Stimulated activated naive CD8-positive, alpha-beta T cell treated with anti-CD3 and anti-CD28 coated beads, Interleukin-15, amount 100 ng/mL, for 72 hours (primary cell): ENCODE results near the gene MGMT.

Experiments
- ATAC-seq: fragments of 150-1000 bp; cut with Tn5 transposase; 2 replicates; pipeline ENCODE4 v1.10.0; 2021; ENCODE audit warnings: mild to moderate bottlenecking, moderate library complexity
- DNase-seq, 2 donors: peaks; one replicate each; pipeline ENCODE4 v3.0.0; 2021 to 2022
- H3K27ac Mint-ChIP-seq, 2 donors: one replicate each; pipeline ENCODE4 v1.8.0; 2022; ENCODE audit warnings: mild to moderate bottlenecking in 2 of 2, mixed read lengths in 2 of 2, moderate library complexity in 2 of 2
- H3K27me3 Mint-ChIP-seq: one replicate; pipeline ENCODE4 v1.8.0; 2022; ENCODE audit warnings: mixed read lengths
- H3K4me1 Mint-ChIP-seq: one replicate; pipeline ENCODE4 v1.8.0; 2022; ENCODE audit warnings: mild to moderate bottlenecking, mixed read lengths
- H3K4me3 Mint-ChIP-seq, 2 donors: one replicate each; pipeline ENCODE4 v1.8.0; 2022; ENCODE audit warnings: mild to moderate bottlenecking in 2 of 2, mixed read lengths in 2 of 2, moderate library complexity in 1 of 2
- H3K9me3 Mint-ChIP-seq, 2 donors: one replicate each; pipeline ENCODE4 v1.8.0; 2022; ENCODE audit warnings: mixed read lengths in 2 of 2

The MGMT gene

GRCh38 chr10:129768437-129769355 is 301.7 kb downstream of the MGMT start:
- ATAC-seq (no peak), DNase-seq (no peak)
- Mint-ChIP-seq H3K27ac (no peak overlapping the region), H3K9me3 (peaks cover 0 to 41% of the 10 kb centered on the region in 2 donors), H3K27me3 (no peaks in the 10 kb centered on the region), H3K4me3 (no peak overlapping the region), H3K4me1 (no peaks in the 10 kb centered on the region)

GRCh38 chr10:129769381-129770116 is 302.5 kb downstream of the MGMT start:
- ATAC-seq: no peak
- Mint-ChIP-seq H3K4me1 (no peaks in the 10 kb centered on the region), H3K27ac (no peak overlapping the region), H3K9me3 (peaks cover 0 to 41% of the 10 kb centered on the region in 2 donors), H3K27me3 (no peaks in the 10 kb centered on the region), H3K4me3 (no peak overlapping the region)
- DNase-seq: no peak

- ATAC-seq (no peak), DNase-seq (no peak)
- Mint-ChIP-seq H3K9me3 (peaks cover 0 to 41% of the 10 kb centered on the region in 2 donors), H3K4me3 (no peak overlapping the region), H3K27ac (no peak overlapping the region), H3K27me3 (no peaks in the 10 kb centered on the region), H3K4me1 (no peaks in the 10 kb centered on the region)
Measured at GRCh38 chr10:129770286-129770685, 303.2 kb downstream of the MGMT start.

- no peak overlapping the region for H3K27ac Mint-ChIP-seq
- H3K4me3 Mint-ChIP-seq: no peak overlapping the region
- ATAC-seq (no peak), DNase-seq (no peak)
- peaks cover 0 to 44% of the 10 kb centered on the region in 2 donors for H3K9me3 Mint-ChIP-seq
- no peaks in the 10 kb centered on the region for H3K27me3 Mint-ChIP-seq
- H3K4me1 Mint-ChIP-seq: no peaks in the 10 kb centered on the region
Measured at GRCh38 chr10:129771024-129771423, 304.0 kb downstream of the MGMT start.

- ATAC-seq: no peak
- peaks cover 0 to 44% of the 10 kb centered on the region in 2 donors for H3K9me3 Mint-ChIP-seq
- no peaks in the 10 kb centered on the region for H3K4me1 Mint-ChIP-seq
- no peak for DNase-seq
- no peak overlapping the region for H3K4me3 Mint-ChIP-seq
- H3K27ac Mint-ChIP-seq: no peak overlapping the region
- H3K27me3 Mint-ChIP-seq: no peaks in the 10 kb centered on the region
Measured at GRCh38 chr10:129771576-129771975, 304.5 kb downstream of the MGMT start.

GRCh38 chr10:129771991-129772431 is 305.0 kb downstream of the MGMT start:
- no peaks in the 10 kb centered on the region for H3K27me3 Mint-ChIP-seq
- H3K9me3 Mint-ChIP-seq: peaks cover 4 to 45% of the 10 kb centered on the region in 2 donors
- no peaks in the 10 kb centered on the region for H3K4me1 Mint-ChIP-seq
- H3K4me3 Mint-ChIP-seq: no peak overlapping the region
- DNase-seq: no peak
- H3K27ac Mint-ChIP-seq: no peak overlapping the region
- ATAC-seq: no peak

- no peaks in the 10 kb centered on the region for H3K4me1 Mint-ChIP-seq
- ATAC-seq (no peak), DNase-seq (no peak)
- peaks cover 7 to 52% of the 10 kb centered on the region in 2 donors for H3K9me3 Mint-ChIP-seq
- no peak overlapping the region for H3K27ac Mint-ChIP-seq
- H3K4me3 Mint-ChIP-seq: no peak overlapping the region
- no peaks in the 10 kb centered on the region for H3K27me3 Mint-ChIP-seq
Measured at GRCh38 chr10:129772468-129773358, 305.7 kb downstream of the MGMT start.

GRCh38 chr10:129773359-129773990 is 306.4 kb downstream of the MGMT start:
- Mint-ChIP-seq H3K9me3 (peaks cover 7 to 55% of the 10 kb centered on the region in 2 donors), H3K27ac (no peak overlapping the region), H3K4me1 (no peaks in the 10 kb centered on the region), H3K4me3 (no peak overlapping the region), H3K27me3 (no peaks in the 10 kb centered on the region)
- ATAC-seq: no peak
- no peak for DNase-seq

- DNase-seq (no peak), ATAC-seq (no peak)
- H3K9me3 Mint-ChIP-seq: peaks cover 7 to 53% of the 10 kb centered on the region in 2 donors
- no peak overlapping the region for H3K4me3 Mint-ChIP-seq
- H3K4me1 Mint-ChIP-seq: no peaks in the 10 kb centered on the region
- H3K27ac Mint-ChIP-seq: no peak overlapping the region
- H3K27me3 Mint-ChIP-seq: no peaks in the 10 kb centered on the region
Measured at GRCh38 chr10:129774082-129774735, 307.2 kb downstream of the MGMT start.

- Mint-ChIP-seq H3K4me3 (no peak overlapping the region), H3K4me1 (no peaks in the 10 kb centered on the region), H3K9me3 (peaks cover 7 to 46% of the 10 kb centered on the region in 2 donors), H3K27ac (no peak overlapping the region), H3K27me3 (no peaks in the 10 kb centered on the region)
- DNase-seq (no peak), ATAC-seq (no peak)
Measured at GRCh38 chr10:129774736-129775401, 307.8 kb downstream of the MGMT start.

GRCh38 chr10:129775681-129776080 is 308.6 kb downstream of the MGMT start:
- Mint-ChIP-seq H3K4me3 (no peak overlapping the region), H3K27me3 (no peaks in the 10 kb centered on the region), H3K27ac (peak overlapping the region in 1 of 2 donors; percentile 34), H3K4me1 (no peaks in the 10 kb centered on the region), H3K9me3 (peaks cover 7 to 43% of the 10 kb centered on the region in 2 donors)
- ATAC-seq: no peak
- no peak for DNase-seq

- peak overlapping the region in 1 of 2 donors; percentile 15 for H3K27ac Mint-ChIP-seq
- no peak overlapping the region for H3K4me3 Mint-ChIP-seq
- peaks cover 8 to 42% of the 10 kb centered on the region in 2 donors for H3K9me3 Mint-ChIP-seq
- H3K27me3 Mint-ChIP-seq: no peaks in the 10 kb centered on the region
- ATAC-seq (no peak), DNase-seq (no peak)
- no peaks in the 10 kb centered on the region for H3K4me1 Mint-ChIP-seq
Measured at GRCh38 chr10:129777687-129778086, 310.6 kb downstream of the MGMT start.

- Mint-ChIP-seq H3K27me3 (no peaks in the 10 kb centered on the region), H3K9me3 (peaks cover 11 to 49% of the 10 kb centered on the region in 2 donors), H3K4me3 (no peak overlapping the region), H3K27ac (no peak overlapping the region), H3K4me1 (no peaks in the 10 kb centered on the region)
- ATAC-seq: no peak
- DNase-seq: no peak
Measured at GRCh38 chr10:129778571-129778970, 311.5 kb downstream of the MGMT start.
